K562 (cell line): ENCODE measurements around the gene ATP8A1. TPM values are rescaled to one million over a fixed set of nuclear protein-coding genes. Genes with fewer than 3 reads are reported as not detected.

ENCODE experiments used
- ARID1B ChIP-seq: fragments of 450-650 bp; IDR thresholded peaks from 2 replicates; pipeline ENCODE4 v1.6.1; 2016; ENCODE audit warnings: antibody characterized with exemption, mild to moderate bottlenecking, inconsistent platforms
- CEBPG ChIP-seq, 3 experiments: fragments of 200-800 bp in 1 of 3; sonication (Bioruptor generic) in 1 of 3; sonication (generic) in 1 of 3; formaldehyde crosslinking in 1 of 3; IDR thresholded peaks in 2 of 3; conservative IDR thresholded peaks in 1 of 3; 2 replicates each; pipeline versions ENCODE4 v1.6.1 to v1.8.0; 2016 to 2022; ENCODE audit warnings: missing compliant biosample characterization in 2 of 3, missing genetic modification characterization in 2 of 3, mild to moderate bottlenecking in 1 of 3, missing genetic modification reagents in 1 of 3
- NONO ChIP-seq, 2 experiments: fragments of 200-400 bp in 1 of 2; fragments of 450-650 bp in 1 of 2; formaldehyde crosslinking in 1 of 2; IDR thresholded peaks; 2 replicates each; pipeline ENCODE4 v1.6.1; 2017; ENCODE audit warnings: low read depth in 2 of 2, mild to moderate bottlenecking in 2 of 2, moderate library complexity in 2 of 2, low read length in 1 of 2
- ZNF57 ChIP-seq: fragments of 450-650 bp; formaldehyde crosslinking; IDR thresholded peaks from 2 replicates; pipeline ENCODE4 v1.4.0; 2020; ENCODE audit warnings: mild to moderate bottlenecking, moderate library complexity
- polyA plus RNA-seq, 8 experiments: library from polyadenylated mRNA; depleted of rRNA in 4 of 8; stranded (reverse) in 5 of 8; unstranded in 3 of 8; fragments of >200 nt; fragmentation: Nextera tagmentation in 2 of 8; fragmentation: Illumina TruSeq in 1 of 8; extraction: Ambion mirVana in 2 of 8; extraction: Trizol in 1 of 8; gene quantifications; 2 replicates each; pipeline versions ENCODE4 v1.2.1 to v1.2.3, GENCODE V29; 2011 to 2014; ENCODE audit warnings: inconsistent platforms in 1 of 8, missing spikeins in 1 of 8
- total RNA-seq, 7 experiments: library from RNA; depleted of rRNA in 6 of 7; stranded (reverse); fragments of >200 nt in 6 of 7; fragmentation: Illumina TruSeq in 2 of 7; extraction: Trizol in 2 of 7; gene quantifications; 2 replicates each; pipeline versions ENCODE4 v1.2.1 to v1.2.3, GENCODE V29; 2011 to 2021; ENCODE audit warnings: low replicate concordance in 1 of 7
- TF ChIP-seq, protein P1 (sequence below): fragments of 250-450 bp; sonication (Bioruptor Pico); IDR thresholded peaks from 2 replicates; pipeline ENCODE4 v1.4.0; 2020

Gene ATP8A1
- total and polyA plus RNA-seq, 9 of the 15 experiments (the other 6 are each of a cell fraction or from before 2014, with no cell fraction given) = 0.05 to 0.29 (median 0.07) TPM; not detected in 2

DNA sequence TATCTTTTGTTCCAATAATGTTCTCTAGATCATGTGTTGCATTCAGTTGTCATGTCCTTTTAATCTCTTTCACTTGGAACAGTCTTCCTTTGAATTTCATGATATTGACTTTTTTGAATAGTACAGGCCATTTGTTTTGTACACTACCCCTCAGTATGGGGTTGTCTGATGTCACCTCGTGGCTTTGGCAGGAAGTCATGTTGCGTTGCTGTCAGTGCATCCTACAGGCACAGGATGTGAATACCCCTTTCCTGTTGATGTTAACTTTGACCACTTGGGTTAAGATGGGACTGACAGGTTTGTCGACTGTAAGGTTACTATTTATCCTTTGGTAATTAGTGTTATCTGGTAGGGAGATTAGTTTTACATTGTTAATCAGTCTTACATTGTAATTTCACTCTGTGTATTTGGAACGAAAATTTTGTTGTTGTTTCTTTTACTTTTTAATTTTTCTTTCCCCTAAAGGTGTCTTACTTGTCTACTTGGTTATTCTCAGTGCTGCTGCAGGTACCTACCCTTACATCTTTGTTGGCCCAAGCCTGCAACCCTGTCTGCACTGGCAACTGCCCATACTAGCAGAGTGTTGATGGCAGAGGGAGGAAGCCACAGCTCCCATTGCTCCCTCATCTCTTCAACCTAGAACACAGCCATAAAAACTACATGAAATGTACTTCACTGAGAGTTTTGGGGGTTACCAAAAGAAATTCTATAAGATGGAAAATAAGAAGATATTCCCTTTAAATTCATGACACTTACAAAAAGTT, 14.7 kb upstream of the ATP8A1 start (continued):
- TF ChIP-seq, protein P1, sequence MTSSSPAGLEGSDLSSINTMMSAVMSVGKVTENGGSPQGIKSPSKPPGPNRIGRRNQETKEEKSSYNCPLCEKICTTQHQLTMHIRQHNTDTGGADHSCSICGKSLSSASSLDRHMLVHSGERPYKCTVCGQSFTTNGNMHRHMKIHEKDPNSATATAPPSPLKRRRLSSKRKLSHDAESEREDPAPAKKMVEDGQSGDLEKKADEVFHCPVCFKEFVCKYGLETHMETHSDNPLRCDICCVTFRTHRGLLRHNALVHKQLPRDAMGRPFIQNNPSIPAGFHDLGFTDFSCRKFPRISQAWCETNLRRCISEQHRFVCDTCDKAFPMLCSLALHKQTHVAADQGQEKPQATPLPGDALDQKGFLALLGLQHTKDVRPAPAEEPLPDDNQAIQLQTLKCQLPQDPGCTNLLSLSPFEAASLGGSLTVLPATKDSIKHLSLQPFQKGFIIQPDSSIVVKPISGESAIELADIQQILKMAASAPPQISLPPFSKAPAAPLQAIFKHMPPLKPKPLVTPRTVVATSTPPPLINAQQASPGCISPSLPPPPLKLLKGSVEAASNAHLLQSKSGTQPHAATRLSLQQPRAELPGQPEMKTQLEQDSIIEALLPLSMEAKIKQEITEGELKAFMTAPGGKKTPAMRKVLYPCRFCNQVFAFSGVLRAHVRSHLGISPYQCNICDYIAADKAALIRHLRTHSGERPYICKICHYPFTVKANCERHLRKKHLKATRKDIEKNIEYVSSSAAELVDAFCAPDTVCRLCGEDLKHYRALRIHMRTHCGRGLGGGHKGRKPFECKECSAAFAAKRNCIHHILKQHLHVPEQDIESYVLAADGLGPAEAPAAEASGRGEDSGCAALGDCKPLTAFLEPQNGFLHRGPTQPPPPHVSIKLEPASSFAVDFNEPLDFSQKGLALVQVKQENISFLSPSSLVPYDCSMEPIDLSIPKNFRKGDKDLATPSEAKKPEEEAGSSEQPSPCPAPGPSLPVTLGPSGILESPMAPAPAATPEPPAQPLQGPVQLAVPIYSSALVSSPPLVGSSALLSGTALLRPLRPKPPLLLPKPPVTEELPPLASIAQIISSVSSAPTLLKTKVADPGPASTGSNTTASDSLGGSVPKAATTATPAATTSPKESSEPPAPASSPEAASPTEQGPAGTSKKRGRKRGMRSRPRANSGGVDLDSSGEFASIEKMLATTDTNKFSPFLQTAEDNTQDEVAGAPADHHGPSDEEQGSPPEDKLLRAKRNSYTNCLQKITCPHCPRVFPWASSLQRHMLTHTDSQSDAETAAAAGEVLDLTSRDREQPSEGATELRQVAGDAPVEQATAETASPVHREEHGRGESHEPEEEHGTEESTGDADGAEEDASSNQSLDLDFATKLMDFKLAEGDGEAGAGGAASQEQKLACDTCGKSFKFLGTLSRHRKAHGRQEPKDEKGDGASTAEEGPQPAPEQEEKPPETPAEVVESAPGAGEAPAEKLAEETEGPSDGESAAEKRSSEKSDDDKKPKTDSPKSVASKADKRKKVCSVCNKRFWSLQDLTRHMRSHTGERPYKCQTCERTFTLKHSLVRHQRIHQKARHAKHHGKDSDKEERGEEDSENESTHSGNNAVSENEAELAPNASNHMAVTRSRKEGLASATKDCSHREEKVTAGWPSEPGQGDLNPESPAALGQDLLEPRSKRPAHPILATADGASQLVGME (CRISPR knock-in tag) = no peak
- TF ChIP-seq ARID1B = no peak
- TF ChIP-seq CEBPG (CRISPR knock-in tag; IDR thresholded peaks at IDR 0.05) = no peak
- no peak for TF ChIP-seq CEBPG (tag; conservative IDR thresholded peaks at IDR 0.05 in 1 of 2, IDR thresholded peaks at IDR 0.05 in 1 of 2)
- TF ChIP-seq ZNF57 (CRISPR knock-in tag) = no peak
- no peak for TF ChIP-seq NONO (IDR thresholded peaks at IDR 0.05; ENCODE audit: low read depth in 2 of 2, low read length in 1 of 2)
